H1 (cell line): ENCODE measurements around the gene CABP4. TPM values are rescaled to one million over a fixed set of nuclear protein-coding genes. Genes with fewer than 3 reads are reported as not detected.

Experiments used
- CTCF ChIA-PET: fragments of 300-600 bp; sonication (Branson Sonifier 250); formaldehyde crosslinking; loops from one replicate; lab custom pipeline; 2021; ENCODE audit not compliant: partially characterized antibody; lab: Charles Lee
- POLR2A ChIA-PET: fragments of 300-600 bp; sonication (Branson Sonifier 250); formaldehyde crosslinking; loops from one replicate; lab custom pipeline; 2021; ENCODE audit warnings: inconsistent platforms; ENCODE audit not compliant: partially characterized antibody; lab: Charles Lee
- DNase-seq, 2 experiments: peaks; one replicate each; pipeline versions ENCODE4 v3.0.0 to v3.0.0-alpha.2; 2010 to 2022; ENCODE audit warnings: low spot score in 2 of 2, low read depth in 1 of 2, mixed read lengths in 1 of 2
- FAIRE-seq: peaks from 2 replicates; lab custom pipeline; 2011; peaks lifted over from hg19 to GRCh38; lab: Jason Lieb, UNC
- H2AFZ ChIP-seq: 2 replicates; pipeline ENCODE4 v1.8.1; 2012; ENCODE audit warnings: low read length, inconsistent platforms
- H2AK5ac ChIP-seq: 2 replicates; pipeline ENCODE4 v1.6.1; 2013; ENCODE audit warnings: low read depth, low read length
- H2BK120ac ChIP-seq: replicated peaks from 2 replicates; pipeline ENCODE3; 2013; ENCODE audit warnings: low read depth, low read length, inconsistent platforms
- H2BK12ac ChIP-seq: 2 replicates; pipeline ENCODE4 v1.6.1; 2013; ENCODE audit warnings: low read depth, low read length
- H2BK15ac ChIP-seq: 2 replicates; pipeline ENCODE4 v1.6.1; 2013; ENCODE audit warnings: low read length
- H2BK20ac ChIP-seq: 2 replicates; pipeline ENCODE4 v1.6.1; 2013; ENCODE audit warnings: low read length
- H2BK5ac ChIP-seq: 2 replicates; pipeline ENCODE4 v1.6.1; 2013; ENCODE audit warnings: low read depth, low read length
- H3K14ac ChIP-seq: 2 replicates; pipeline ENCODE4 v1.6.1; 2013; ENCODE audit warnings: inconsistent platforms; ENCODE audit not compliant: insufficient read length
- H3K18ac ChIP-seq: 2 replicates; pipeline ENCODE4 v1.6.1; 2013; ENCODE audit warnings: low read length; ENCODE audit errors: extremely low read depth
- H3K23ac ChIP-seq: 2 replicates; pipeline ENCODE4 v1.6.1; 2013; ENCODE audit warnings: inconsistent platforms; ENCODE audit not compliant: insufficient read length
- H3K23me2 ChIP-seq: 2 replicates; pipeline ENCODE4 v1.6.1; 2013; ENCODE audit warnings: low read depth, low read length
- H3K27ac ChIP-seq: 2 replicates; pipeline ENCODE4 v1.6.1; 2011; ENCODE audit warnings: low read depth, low read length, inconsistent platforms
- H3K27me3 ChIP-seq, 4 experiments: replicated peaks in 1 of 4; 1 replicate in 1 of 4; 2 replicates in 3 of 4; pipeline versions ENCODE4 v1.6.1 to v1.8.1; 2011 to 2013; ENCODE audit warnings: low read length in 3 of 4, mild to moderate bottlenecking in 3 of 4, inconsistent platforms in 2 of 4, mixed read lengths in 2 of 4, moderate library complexity in 1 of 4; ENCODE audit not compliant: control insufficient read depth in 3 of 4, insufficient read depth in 3 of 4; ENCODE audit errors: extremely low read depth in 1 of 4
- H3K36me3 ChIP-seq, 4 experiments: 2 replicates each; pipeline versions ENCODE4 v1.6.1 to v1.8.1; 2011 to 2013; ENCODE audit warnings: mild to moderate bottlenecking in 4 of 4, low read length in 3 of 4, moderate library complexity in 2 of 4, control low read depth in 1 of 4, inconsistent platforms in 1 of 4; ENCODE audit not compliant: insufficient read depth in 4 of 4, control insufficient read depth in 2 of 4
- H3K4ac ChIP-seq: replicated peaks from 2 replicates; pipeline ENCODE3; 2013; ENCODE audit warnings: low read length, low read depth, mixed read lengths, inconsistent platforms; ENCODE audit not compliant: insufficient read length
- H3K4me1 ChIP-seq, 4 experiments: replicated peaks in 1 of 4; 1 replicate in 1 of 4; 2 replicates in 3 of 4; pipeline versions ENCODE4 v1.6.1 to v1.8.1; 2011 to 2013; ENCODE audit warnings: low read length in 3 of 4, inconsistent platforms in 2 of 4, mixed read lengths in 1 of 4; ENCODE audit not compliant: insufficient read depth in 4 of 4, control insufficient read depth in 3 of 4
- H3K4me2 ChIP-seq, 2 experiments: 2 replicates each; pipeline versions ENCODE4 v1.6.1 to v1.8.1; 2011 to 2013; ENCODE audit warnings: low read depth in 2 of 2, low read length in 2 of 2, control low read depth in 1 of 2, inconsistent platforms in 1 of 2, mild to moderate bottlenecking in 1 of 2; ENCODE audit not compliant: insufficient read depth in 1 of 2
- H3K4me3 ChIP-seq, 4 experiments: fragments of 200-600, 300-600 bp in 1 of 4; sonication (generic), shearing (Covaris generic), sonication (Bioruptor Twin) in 1 of 4; 2 replicates each; pipeline versions ENCODE4 v1.5.1 to v1.8.1; 2011 to 2016; ENCODE audit warnings: low read length in 4 of 4, low read depth in 3 of 4, control low read depth in 2 of 4, inconsistent platforms in 2 of 4, mild to moderate bottlenecking in 2 of 4, mixed read lengths in 1 of 4, moderate library complexity in 1 of 4; ENCODE audit not compliant: insufficient read depth in 2 of 4; ENCODE audit errors: extremely low read depth in 1 of 4
- H3K56ac ChIP-seq: replicated peaks from 2 replicates; pipeline ENCODE3; 2013; ENCODE audit warnings: low read depth, mild to moderate bottlenecking, mixed read lengths, low read length, inconsistent platforms; ENCODE audit not compliant: insufficient read length
- H3K79me1 ChIP-seq: 2 replicates; pipeline ENCODE4 v1.6.1; 2013; ENCODE audit warnings: low read depth, low read length, control low read depth
- H3K79me2 ChIP-seq, 2 experiments: 2 replicates each; pipeline versions ENCODE4 v1.6.1 to v1.8.1; 2012 to 2013; ENCODE audit warnings: low read length in 2 of 2, mild to moderate bottlenecking in 2 of 2, inconsistent platforms in 1 of 2; ENCODE audit not compliant: insufficient read depth in 2 of 2, control insufficient read depth in 1 of 2
- H3K9ac ChIP-seq, 4 experiments: replicated peaks in 1 of 4; 1 replicate in 1 of 4; 2 replicates in 3 of 4; pipeline versions ENCODE4 v1.6.1 to v1.8.1; 2011 to 2013; ENCODE audit warnings: low read depth in 3 of 4, low read length in 3 of 4, control low read depth in 2 of 4, mild to moderate bottlenecking in 2 of 4, moderate library complexity in 2 of 4, inconsistent platforms in 1 of 4; ENCODE audit errors: extremely low read depth in 1 of 4
- H3K9me3 ChIP-seq, 2 experiments: 2 replicates each; pipeline versions ENCODE4 v1.6.1 to v1.8.1; 2012 to 2013; ENCODE audit warnings: mild to moderate bottlenecking in 2 of 2, moderate library complexity in 2 of 2, control low read depth in 1 of 2, inconsistent platforms in 1 of 2, low read depth in 1 of 2, low read length in 1 of 2, mixed read lengths in 1 of 2; ENCODE audit not compliant: insufficient read depth in 2 of 2
- H4K20me1 ChIP-seq, 2 experiments: replicated peaks in 1 of 2; 2 replicates each; pipeline versions ENCODE3 to v1.8.1; 2011 to 2013; ENCODE audit warnings: inconsistent platforms in 2 of 2, low read length in 2 of 2, mild to moderate bottlenecking in 1 of 2; ENCODE audit not compliant: insufficient read depth in 2 of 2, control insufficient read depth in 1 of 2
- H4K5ac ChIP-seq: 2 replicates; pipeline ENCODE4 v1.6.1; 2013; ENCODE audit warnings: low read length, low read depth, mixed read lengths, inconsistent platforms; ENCODE audit not compliant: insufficient read length
- H4K8ac ChIP-seq: 2 replicates; pipeline ENCODE4 v1.8.0; 2013; ENCODE audit warnings: mild to moderate bottlenecking, moderate library complexity, low read length, inconsistent platforms; ENCODE audit not compliant: insufficient read depth; ENCODE audit errors: extremely low read depth
- H4K91ac ChIP-seq: replicated peaks from 2 replicates; pipeline ENCODE3; 2013; ENCODE audit warnings: low read length, mixed read lengths, inconsistent platforms; ENCODE audit not compliant: insufficient read length
- POLR2AphosphoS5 ChIP-seq: IDR thresholded peaks from 2 replicates; pipeline ENCODE4 v1.6.1; 2011; ENCODE audit warnings: low read depth, low read length
- USF2 ChIP-seq: IDR thresholded peaks from 2 replicates; pipeline ENCODE4 v1.6.1; 2011; ENCODE audit warnings: low read length, improper control_type of control experiment
- WGBS, 2 experiments: shearing (Covaris generic) in 1 of 2; methylation state at CpG; one replicate each; pipeline versions ENCODE4 v1.1.6 to v1.1.7; 2013 to 2015; ENCODE audit warnings: low lambda C conversion rate in 2 of 2, mixed read lengths in 2 of 2, inconsistent platforms in 1 of 2, low coverage in 1 of 2, missing lambda C conversion rate in 1 of 2; ENCODE audit not compliant: insufficient replicate concordance in 2 of 2, insufficient coverage in 1 of 2, insufficient read length in 1 of 2; ENCODE audit errors: extremely low coverage in 1 of 2, missing lambda C conversion rate in 1 of 2; 5-methylcytosine and 5-hydroxymethylcytosine counted together
- polyA plus RNA-seq, 7 experiments: library from polyadenylated mRNA; depleted of rRNA in 3 of 7; stranded (reverse) in 5 of 7; unstranded in 2 of 7; fragments of >200 nt in 5 of 7; fragments of 200-250 nt in 2 of 7; gene quantifications; 1 replicate in 5 of 7; 2 replicates in 1 of 7; 4 replicates in 1 of 7; pipeline versions ENCODE4 v1.2.1 to v1.2.3, GENCODE V29; 2011 to 2013; ENCODE audit warnings: missing spikeins in 2 of 7, mixed read lengths in 2 of 7
- total RNA-seq: library from RNA; stranded (reverse); fragmentation: NEBNext Ultra II Directional; extraction: Animal tissue kit (Norgen Biotek cat#: 25700); gene quantifications from 2 replicates; pipeline ENCODE4 v1.2.1, GENCODE V29; 2021

The CABP4 gene
- total and polyA plus RNA-seq, 2 of the 8 experiments (the other 6 are each of a cell fraction or from before 2014, with no cell fraction given): not detected

DNA sequence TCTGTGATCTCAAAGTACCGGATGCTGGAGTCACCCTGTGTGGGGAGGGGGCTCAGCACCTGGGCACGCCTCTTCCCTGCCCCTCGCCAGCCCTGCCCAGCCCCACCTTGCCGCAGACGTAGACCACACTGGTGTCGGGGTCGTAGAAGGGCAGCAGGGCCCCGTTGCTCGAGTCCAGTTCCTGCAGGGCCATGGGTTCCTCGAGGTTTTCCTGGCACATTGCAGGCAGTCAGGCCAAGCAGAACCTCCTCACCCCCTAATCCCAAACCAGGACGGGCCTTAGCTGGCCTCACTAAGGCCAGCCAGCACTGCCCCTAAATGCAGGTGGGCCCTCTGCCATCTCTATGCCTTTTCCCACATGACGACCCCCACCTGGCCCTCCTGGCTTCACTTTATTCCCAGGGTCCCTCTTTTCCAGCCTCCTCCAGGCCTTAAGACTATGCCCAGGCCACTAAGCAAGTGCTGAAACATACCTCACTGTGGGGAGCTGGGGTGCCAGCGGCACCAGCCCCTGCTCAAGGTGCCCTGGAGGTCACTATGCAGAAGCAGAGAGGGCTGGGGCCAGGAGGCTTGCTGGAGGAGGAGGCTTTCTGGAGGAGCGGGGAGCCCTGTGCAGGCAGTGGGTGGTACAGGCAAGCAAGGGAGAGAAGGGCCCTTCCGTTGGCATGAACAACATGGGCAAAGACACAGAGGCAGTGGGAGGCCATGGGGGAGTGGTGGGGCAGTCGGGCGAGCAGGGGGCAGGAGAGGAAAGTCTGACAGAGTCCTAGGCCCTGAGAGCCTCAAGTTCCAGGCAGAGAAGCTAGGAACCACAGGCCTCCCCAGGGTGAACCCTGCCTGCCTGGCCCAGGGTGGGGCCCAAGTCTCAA, 14.7 kb upstream of the CABP4 start:
- H3K4me1 ChIP-seq: peaks cover 0 to 24% (median 16%) of the 10 kb centered on the region in 4 experiments; a peak in 6 of 7 replicates
- H3K23ac ChIP-seq: no peak overlapping the region
- no peak overlapping the region for H3K4me2 ChIP-seq
- no peaks in the 10 kb centered on the region for H3K9me3 ChIP-seq
- no peak overlapping the region for H2BK12ac ChIP-seq
- H3K36me3 ChIP-seq: peaks cover 6 to 21% (median 10%) of the 10 kb centered on the region in 4 experiments; a peak in 5 of 8 replicates
- FAIRE-seq (no peak), DNase-seq (no peak)
- ChIA-PET POLR2A (interaction anchor here (0.7 to 12.5 kb wide), 15 partner anchors 8 to 65 kb away, joined by 3 to 104 read pairs (median 5); partner anchors contain the start of genes CABP4, CARNS1, PITPNM1 and PPP1CA), CTCF (interaction anchor here (0.9 kb wide), 1 partner anchor 100 kb away, joined by 3 read pairs; no protein-coding TSS in a partner anchor)
- H4K5ac ChIP-seq: no peak overlapping the region
- no peak for TF ChIP-seq USF2
- peak; percentile 17; the same call in 1 of the 2 replicates for TF ChIP-seq POLR2AphosphoS5
- H2BK15ac ChIP-seq: no peak overlapping the region
- H3K56ac ChIP-seq: no peak overlapping the region
- no peak overlapping the region for H4K8ac ChIP-seq
- no peaks in the 10 kb centered on the region for H3K27me3 ChIP-seq
- no peak overlapping the region for H3K27ac ChIP-seq
- H3K79me1 ChIP-seq: 0 out of 2 replicates have a peak, but pooled peaks cover 2% of the 10 kb centered on the region
- H2BK5ac ChIP-seq: no peak overlapping the region
- 82% methylated on average over 17 of the region's 17 CpGs; no CpG with 5 or more reads in 1 of the 2 experiments for WGBS, 2 experiments
- H3K14ac ChIP-seq: no peak overlapping the region
- H3K18ac ChIP-seq: no peak overlapping the region
- peaks cover 4 to 19% of the 10 kb centered on the region in 2 experiments for H4K20me1 ChIP-seq
- no peak overlapping the region for H3K9ac ChIP-seq
- no peak overlapping the region for H2BK120ac ChIP-seq
- H3K23me2 ChIP-seq: peaks cover 2% of the 10 kb centered on the region; the same call in 1 of the 2 replicates
- no peaks in the 10 kb centered on the region for H3K79me2 ChIP-seq
- H2AFZ ChIP-seq: no peak overlapping the region
- H3K4ac ChIP-seq: no peak overlapping the region
- H2BK20ac ChIP-seq: no peak overlapping the region
- H4K91ac ChIP-seq: no peak overlapping the region
- no peak overlapping the region for H3K4me3 ChIP-seq
- H2AK5ac ChIP-seq: no peak overlapping the region
